HG03060 (cell line): ENCODE measurements around the gene METTL2A.
A peak's percentile ranks its signal among the peaks of the same experiment; 100 is the strongest.
"Not testable (repeated sequence)": the region's sequence is repeated elsewhere in the genome, so short reads cannot be mapped to it uniquely, and the experiment has no call there.

Source experiments
- ATAC-seq: cut with Tn5 transposase; IDR thresholded peaks from one replicate; pipeline ENCODE4 v1.9.1; 2021; ENCODE audit warnings: low read depth, moderate number of reproducible peaks; ENCODE audit not compliant: unreplicated experiment

Gene METTL2A

GRCh38 chr17:62423647-62424461 lies at the start of gene METTL2A:
Gene METTL2A, plus strand, starts transcription at chr17:62423897. Its CDS starts 6 bp downstream, at chr17:62423903.
- peak; percentile 71 for ATAC-seq

GRCh38 chr17:62380253-62380652 lies 43.4 kb upstream of the METTL2A start, which contains the start of gene EFCAB3:
Gene EFCAB3, plus strand, starts transcription at chr17:62380553. Its CDS starts 2,427 bp downstream, at chr17:62382980.
- ATAC-seq: no peak

- ATAC-seq: no peak
These were observed 42.1 kb upstream of the METTL2A start for GRCh38 chr17:62381561-62381960.

- no peak for ATAC-seq
These were observed 34.8 kb upstream of the METTL2A start for GRCh38 chr17:62388856-62389255.

- no peak for ATAC-seq
These were observed 30.8 kb upstream of the METTL2A start for GRCh38 chr17:62392908-62393307.

GRCh38 chr17:62398891-62399290 lies 24.8 kb upstream of the METTL2A start:
- ATAC-seq: no peak

- no peak for ATAC-seq
These were observed 18.2 kb upstream of the METTL2A start for GRCh38 chr17:62405451-62405850.

- not testable (repeated sequence) for ATAC-seq
These were observed 10.6 kb upstream of the METTL2A start for GRCh38 chr17:62413090-62413489.

- not testable (repeated sequence) for ATAC-seq
These were observed 2.5 kb downstream of the METTL2A start for GRCh38 chr17:62426214-62426613.

GRCh38 chr17:62435251-62435650 lies 11.6 kb downstream of the METTL2A start:
- ATAC-seq: not testable (repeated sequence)

GRCh38 chr17:62441181-62441580 lies 17.5 kb downstream of the METTL2A start:
- ATAC-seq: not testable (repeated sequence)

GRCh38 chr17:62444063-62444462 lies 20.4 kb downstream of the METTL2A start:
- no peak for ATAC-seq

- not testable (repeated sequence) for ATAC-seq
These were observed 22.1 kb downstream of the METTL2A start for GRCh38 chr17:62445791-62446190.

- not testable (repeated sequence) for ATAC-seq
These were observed 28.5 kb downstream of the METTL2A start for GRCh38 chr17:62452195-62452594.

GRCh38 chr17:62453041-62453440 lies 29.3 kb downstream of the METTL2A start:
- ATAC-seq: not testable (repeated sequence)

- ATAC-seq: not testable (repeated sequence)
These were observed 30.0 kb downstream of the METTL2A start for GRCh38 chr17:62453656-62454055.

- ATAC-seq: peak; percentile 47
These were observed 30.4 kb downstream of the METTL2A start for GRCh38 chr17:62454111-62454510.

GRCh38 chr17:62456016-62456415 lies 32.3 kb downstream of the METTL2A start:
- ATAC-seq: no peak

- not testable (repeated sequence) for ATAC-seq
These were observed 34.8 kb downstream of the METTL2A start for GRCh38 chr17:62458483-62458882.

GRCh38 chr17:62464422-62464821 lies 40.7 kb downstream of the METTL2A start:
- ATAC-seq: not testable (repeated sequence)

- ATAC-seq: not testable (repeated sequence)
These were observed 41.6 kb downstream of the METTL2A start for GRCh38 chr17:62465271-62465670.
